ENCODE data around the gene SIPA1L3. TPM values are rescaled to one million over a fixed set of nuclear protein-coding genes. Genes with fewer than 3 reads are reported as not detected.

Gene SIPA1L3
- total RNA-seq, 1 donor, result 28.9 TPM

DNA sequence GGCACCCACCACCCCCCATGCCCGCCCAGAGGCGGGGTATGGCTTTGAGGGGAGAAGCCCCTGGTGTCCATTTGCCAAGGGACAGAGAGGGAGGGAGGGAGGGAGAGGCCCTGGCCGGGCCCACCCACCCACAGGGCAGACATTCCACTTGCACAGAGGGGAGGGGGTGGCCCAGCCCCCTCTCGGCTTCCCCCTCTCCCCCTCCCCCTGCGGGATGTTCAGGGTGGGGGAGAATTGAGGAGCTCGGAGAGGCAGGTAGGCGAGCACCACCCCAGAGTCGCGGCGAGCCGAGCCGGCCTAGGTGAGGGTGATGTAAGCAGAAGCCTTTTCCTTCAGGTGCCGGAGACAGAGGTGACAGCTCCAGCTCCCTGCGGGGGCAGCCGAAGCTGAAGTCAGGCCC lies 304.8 kb downstream of the SIPA1L3 start:
- TF ChIP-seq, protein P1, sequence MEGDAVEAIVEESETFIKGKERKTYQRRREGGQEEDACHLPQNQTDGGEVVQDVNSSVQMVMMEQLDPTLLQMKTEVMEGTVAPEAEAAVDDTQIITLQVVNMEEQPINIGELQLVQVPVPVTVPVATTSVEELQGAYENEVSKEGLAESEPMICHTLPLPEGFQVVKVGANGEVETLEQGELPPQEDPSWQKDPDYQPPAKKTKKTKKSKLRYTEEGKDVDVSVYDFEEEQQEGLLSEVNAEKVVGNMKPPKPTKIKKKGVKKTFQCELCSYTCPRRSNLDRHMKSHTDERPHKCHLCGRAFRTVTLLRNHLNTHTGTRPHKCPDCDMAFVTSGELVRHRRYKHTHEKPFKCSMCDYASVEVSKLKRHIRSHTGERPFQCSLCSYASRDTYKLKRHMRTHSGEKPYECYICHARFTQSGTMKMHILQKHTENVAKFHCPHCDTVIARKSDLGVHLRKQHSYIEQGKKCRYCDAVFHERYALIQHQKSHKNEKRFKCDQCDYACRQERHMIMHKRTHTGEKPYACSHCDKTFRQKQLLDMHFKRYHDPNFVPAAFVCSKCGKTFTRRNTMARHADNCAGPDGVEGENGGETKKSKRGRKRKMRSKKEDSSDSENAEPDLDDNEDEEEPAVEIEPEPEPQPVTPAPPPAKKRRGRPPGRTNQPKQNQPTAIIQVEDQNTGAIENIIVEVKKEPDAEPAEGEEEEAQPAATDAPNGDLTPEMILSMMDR (IDR thresholded peaks at IDR 0.05; ENCODE audit: insufficient read depth, low read length), result no peak
- H3K4me3 ChIP-seq (ENCODE audit: low read depth, low read length), result no peak overlapping the region
- DNase-seq (ENCODE audit: low read depth), result no peak

DNA sequence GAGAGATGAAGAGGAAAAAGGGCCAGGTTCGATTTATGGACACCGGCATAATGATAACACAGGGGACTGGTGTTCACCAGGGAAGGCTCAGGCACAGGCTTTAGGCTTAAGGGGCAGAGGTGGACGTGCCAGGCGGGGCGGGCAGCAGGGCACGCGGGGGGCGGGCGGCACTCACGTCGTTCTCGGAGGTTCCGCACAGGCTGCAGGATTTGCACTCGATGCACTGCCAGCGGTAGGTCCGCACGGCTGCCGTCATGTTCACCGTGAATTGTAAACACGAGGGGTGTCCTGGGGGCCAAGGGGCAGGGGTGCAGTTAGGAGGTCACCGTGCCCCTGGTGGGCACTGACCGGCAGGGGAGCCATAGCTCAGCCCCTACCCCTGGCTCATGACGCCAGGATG lies 306.5 kb downstream of the SIPA1L3 start:
- TF ChIP-seq, protein P1 (IDR thresholded peaks at IDR 0.05; ENCODE audit: insufficient read depth, low read length), result no peak
- no peak overlapping the region for H3K4me3 ChIP-seq (ENCODE audit: low read depth, low read length)

DNA sequence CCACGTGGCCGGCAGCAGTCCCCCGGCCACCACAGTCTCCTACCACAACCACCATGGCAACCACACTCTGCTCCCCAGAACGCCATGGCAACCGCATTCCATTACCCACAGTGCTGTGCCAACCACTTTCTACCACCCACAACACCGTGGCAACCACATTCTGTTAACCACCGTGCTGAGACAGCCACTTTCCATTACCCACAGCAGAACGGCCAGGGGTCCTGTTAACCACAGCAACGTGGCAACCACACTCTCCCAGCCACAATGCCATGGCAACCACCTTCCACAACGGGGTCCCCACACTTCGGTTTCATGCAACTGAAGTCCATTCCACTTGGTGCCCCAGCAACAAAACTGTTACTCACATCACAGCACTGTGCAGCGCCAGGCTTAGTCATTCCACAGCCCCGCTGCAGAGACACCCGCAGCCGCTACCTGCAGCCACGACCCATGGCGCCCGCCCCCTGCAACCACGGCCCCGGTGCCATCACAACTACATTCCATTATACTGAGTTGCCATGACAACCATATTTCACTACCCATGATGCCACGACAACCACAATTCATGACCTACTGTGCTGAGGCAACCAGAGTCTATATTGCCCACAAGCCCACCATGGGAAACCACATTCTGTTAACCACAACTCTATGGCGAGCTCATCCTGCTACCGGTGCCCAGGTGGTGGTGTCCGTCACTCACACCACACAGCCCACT lies 307.1 kb downstream of the SIPA1L3 start:
- no peak overlapping the region for H3K4me3 ChIP-seq (ENCODE audit: low read depth, low read length)
- TF ChIP-seq, protein P1 (IDR thresholded peaks at IDR 0.05; ENCODE audit: insufficient read depth, low read length), result no peak
- DNase-seq (ENCODE audit: low read depth), result peak; percentile 11

More for the DNA sequence above, 306.5 kb downstream of the SIPA1L3 start:
- no peak for DNase-seq (ENCODE audit: low read depth)

DNA sequence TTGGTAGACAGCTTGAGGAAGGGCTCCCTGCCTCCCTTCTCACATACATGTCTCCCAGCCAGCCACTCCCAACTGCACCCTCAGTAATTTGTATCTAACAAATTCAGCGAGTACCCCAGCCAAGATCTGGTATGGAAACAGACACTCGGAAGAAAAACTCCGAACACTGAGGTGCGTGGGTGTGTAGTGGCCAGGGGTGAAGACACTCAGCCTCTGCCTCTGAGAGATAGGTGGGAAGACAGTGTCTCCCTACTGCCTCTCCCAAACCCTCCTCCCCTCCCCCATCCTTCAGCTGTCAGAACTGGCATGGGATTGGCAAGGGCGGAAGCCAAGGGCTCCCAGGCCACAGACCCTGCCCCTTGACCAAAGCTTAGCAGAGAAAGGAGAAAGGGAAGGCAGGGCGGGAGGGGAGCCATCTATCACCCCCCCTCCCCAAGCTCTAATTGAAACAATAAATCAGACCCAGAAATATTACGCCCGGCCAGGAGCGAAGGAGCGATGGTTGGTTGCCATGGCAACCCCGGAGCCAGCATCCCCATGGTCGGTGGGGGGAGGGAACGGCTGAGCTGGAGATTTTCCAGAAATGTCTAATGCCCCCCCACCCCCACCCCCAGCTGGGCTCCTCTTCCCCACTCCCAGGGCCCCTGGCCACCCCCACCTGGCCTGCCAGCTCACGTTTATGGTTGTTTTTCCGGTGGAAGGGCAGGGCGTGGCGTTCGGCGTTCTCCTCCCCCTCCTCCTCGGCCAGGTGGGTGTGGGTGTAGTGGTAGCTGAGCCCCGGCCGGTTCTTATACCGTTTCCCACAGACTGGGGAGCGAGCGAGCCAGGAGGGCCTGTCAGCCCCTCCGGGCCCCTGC lies 310.0 kb downstream of the SIPA1L3 start:
- DNase-seq (ENCODE audit: low read depth), result no peak
- H3K4me3 ChIP-seq (ENCODE audit: low read depth, low read length), result no peak overlapping the region
- TF ChIP-seq, protein P1 (IDR thresholded peaks at IDR 0.05; ENCODE audit: insufficient read depth, low read length), result no peak

DNA sequence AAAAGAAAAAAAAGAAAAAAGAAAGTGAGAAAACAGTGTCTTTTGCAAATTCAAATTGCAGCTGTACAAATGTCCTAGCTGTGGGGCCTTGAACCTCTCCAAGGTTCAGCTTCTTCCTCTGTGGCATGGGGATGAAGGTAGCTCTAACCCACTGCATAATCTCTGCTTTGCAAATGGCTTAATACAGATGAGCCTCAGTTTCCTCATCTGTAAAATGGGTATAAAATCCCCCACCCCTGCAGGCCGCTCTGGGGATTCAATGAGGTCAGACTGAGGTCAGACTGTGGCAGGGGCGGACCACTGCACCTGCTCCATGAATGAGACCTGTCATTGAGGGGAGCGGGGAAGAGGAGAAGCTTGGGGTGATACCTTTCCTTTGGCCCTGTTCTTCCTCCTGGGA lies 311.2 kb downstream of the SIPA1L3 start:
- TF ChIP-seq, protein P1 (IDR thresholded peaks at IDR 0.05; ENCODE audit: insufficient read depth, low read length), result no peak
- H3K4me3 ChIP-seq (ENCODE audit: low read depth, low read length), result no peak overlapping the region
- DNase-seq (ENCODE audit: low read depth), result no peak

DNA sequence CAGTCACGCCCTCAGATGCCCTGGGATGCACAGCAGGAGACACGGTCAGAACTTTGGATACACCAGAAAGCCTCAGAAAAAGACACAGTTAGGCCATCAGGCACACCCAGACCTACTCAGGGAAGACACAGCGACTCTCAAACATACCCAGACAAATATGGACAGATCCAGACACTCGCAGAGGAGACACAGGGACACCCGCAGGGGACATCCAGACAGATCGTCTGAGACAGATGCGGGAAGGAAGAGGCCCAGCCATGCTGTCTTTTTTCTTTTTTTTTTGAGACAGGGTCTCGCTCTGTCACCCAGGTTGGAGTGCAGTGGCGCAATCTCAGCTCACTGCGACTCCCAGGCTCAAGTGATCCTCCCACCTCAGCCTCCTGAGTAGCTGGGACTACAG lies 312.2 kb downstream of the SIPA1L3 start:
- TF ChIP-seq, protein P1 (IDR thresholded peaks at IDR 0.05; ENCODE audit: insufficient read depth, low read length), result no peak
- H3K4me3 ChIP-seq (ENCODE audit: low read depth, low read length), result no peak overlapping the region
- no peak for DNase-seq (ENCODE audit: low read depth)

Data from fibroblast of the aortic adventitia (primary cell).